ENCODE data around the gene SEC61B.

DNA sequence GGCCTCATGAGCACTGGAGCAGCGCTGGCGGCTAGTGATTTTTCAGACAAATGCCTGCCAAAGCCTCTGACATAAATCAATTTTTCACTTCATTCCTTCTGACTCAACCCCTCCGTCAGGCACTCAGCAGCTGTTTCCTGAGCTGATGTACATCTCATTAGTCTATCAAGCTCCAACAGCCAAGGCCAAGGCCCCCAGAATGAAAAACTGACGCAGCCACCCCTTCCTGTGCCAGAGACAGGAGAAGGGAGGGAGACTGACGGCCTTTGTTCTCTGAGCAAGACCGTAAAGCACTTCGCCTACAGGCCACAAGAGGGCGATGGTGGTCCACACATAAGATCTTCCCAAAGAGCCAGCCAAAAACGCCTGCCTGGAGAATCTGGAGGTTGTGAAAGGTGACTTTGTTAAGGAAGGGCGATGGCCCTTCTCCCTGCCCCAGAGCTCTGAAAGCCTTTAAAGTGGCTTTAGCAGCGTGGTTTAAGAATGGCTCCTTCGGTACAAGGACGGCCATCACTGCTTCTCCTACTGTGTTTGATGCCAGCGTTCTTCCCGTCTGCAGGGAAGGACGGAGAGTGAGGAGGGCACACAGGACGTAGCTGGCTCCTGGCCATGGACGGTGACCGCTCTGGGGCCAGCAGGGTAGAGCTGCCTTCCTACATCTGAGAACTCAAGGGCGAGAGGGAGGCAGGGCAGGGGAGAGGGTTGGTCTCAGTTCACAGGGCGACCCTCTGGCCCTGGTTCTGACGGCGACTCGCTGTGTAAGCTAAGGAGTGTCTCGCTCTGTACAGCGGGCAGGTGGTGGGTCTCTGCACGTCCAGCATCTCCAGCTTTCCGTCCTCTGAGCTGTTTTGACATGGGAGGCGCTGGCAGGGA lies 37.4 kb upstream of the SEC61B start:
- no peak for TF ChIP-seq POLR2A (IDR thresholded peaks at IDR 0.05; ENCODE audit: low read depth, low read length)
- no peak for TF ChIP-seq TAF1 (IDR thresholded peaks at IDR 0.05; ENCODE audit: low read depth, low read length)
- no peak for TF ChIP-seq POLR2AphosphoS5 (IDR thresholded peaks at IDR 0.05; ENCODE audit: low read depth, low read length)
- TF ChIP-seq POU2F2 (IDR thresholded peaks at IDR 0.05; ENCODE audit: low read depth, low read length), result no peak; the same call in 1 of the 2 replicates
- TF ChIP-seq SPI1 (IDR thresholded peaks at IDR 0.05; ENCODE audit: low read depth, low read length), result no peak
- TF ChIP-seq PAX5 (IDR thresholded peaks at IDR 0.05; ENCODE audit: insufficient read depth, low read length, severe bottlenecking), result peak; percentile 21

Measured in GM12891 (cell line).